ENCODE measurements around the gene LHFPL4. TPM values are rescaled to one million over a fixed set of nuclear protein-coding genes. Genes with fewer than 3 reads are reported as not detected.
"Not testable (repeated sequence)": the region's sequence is repeated elsewhere in the genome, so short reads cannot be mapped to it uniquely, and the experiment has no call there.

LHFPL4 gene
- total RNA-seq (2014; rRNA removed; shearing (Covaris generic)) = not detected in 2 replicates
- polyA plus RNA-seq (2015; cell fraction: cytosol; rRNA removed) = not detected in 2 replicates
- not detected in 2 replicates for polyA plus RNA-seq (2015; cell fraction: nucleus; rRNA removed)

- no peak for DNase-seq (ENCODE audit: low read depth)
These were observed at the start of gene LHFPL4 for GRCh38 chr3:9553021-9553947. LHFPL4 (minus strand) TSS chr3:9553822; CDS start chr3:9552679, 1,143 bp downstream.

GRCh38 chr3:9602620-9603019 lies 49.0 kb upstream of the LHFPL4 start:
- DNase-seq (ENCODE audit: low read depth) = no peak

DNA sequence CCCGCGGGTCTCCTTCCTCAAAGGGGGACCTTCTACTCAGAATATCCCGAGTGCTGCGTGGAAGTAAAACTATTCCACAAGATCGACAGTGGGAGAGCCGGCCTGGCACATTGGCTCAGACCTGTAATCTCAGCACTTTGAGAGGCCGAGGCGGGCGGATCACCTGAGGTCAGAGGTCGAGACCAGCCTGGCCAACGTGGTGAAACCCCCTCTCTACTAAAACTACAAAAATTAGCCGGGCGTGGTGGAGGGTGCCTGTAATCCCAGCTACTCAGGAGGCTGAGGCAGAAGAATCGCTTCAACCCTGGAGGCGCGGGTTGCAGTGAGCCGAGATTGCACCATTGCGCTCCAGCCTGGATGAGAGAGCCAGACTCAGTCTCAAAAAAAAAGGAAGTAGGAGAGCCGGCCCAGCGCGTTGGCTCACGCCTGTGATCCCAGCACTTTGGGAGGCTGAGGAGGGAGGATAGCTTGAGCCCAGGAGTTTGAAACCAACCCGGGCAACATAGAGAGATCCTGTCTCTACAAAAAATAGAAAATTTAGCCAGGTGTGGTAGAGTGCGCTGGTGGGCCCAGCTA lies 47.5 kb upstream of the LHFPL4 start:
- not testable (repeated sequence) for DNase-seq (ENCODE audit: low read depth)

GRCh38 chr3:9600597-9600996 lies 47.0 kb upstream of the LHFPL4 start:
- DNase-seq (ENCODE audit: low read depth) = no peak

GRCh38 chr3:9598783-9599387 lies 45.3 kb upstream of the LHFPL4 start:
- DNase-seq (ENCODE audit: low read depth) = no peak

- no peak for DNase-seq (ENCODE audit: low read depth)
These were observed 42.3 kb upstream of the LHFPL4 start for GRCh38 chr3:9595877-9596276.

- DNase-seq (ENCODE audit: low read depth) = not testable (repeated sequence)
These were observed 38.2 kb upstream of the LHFPL4 start for GRCh38 chr3:9591781-9592180.

- no peak for DNase-seq (ENCODE audit: low read depth)
These were observed 36.7 kb upstream of the LHFPL4 start for GRCh38 chr3:9590282-9590791.

DNA sequence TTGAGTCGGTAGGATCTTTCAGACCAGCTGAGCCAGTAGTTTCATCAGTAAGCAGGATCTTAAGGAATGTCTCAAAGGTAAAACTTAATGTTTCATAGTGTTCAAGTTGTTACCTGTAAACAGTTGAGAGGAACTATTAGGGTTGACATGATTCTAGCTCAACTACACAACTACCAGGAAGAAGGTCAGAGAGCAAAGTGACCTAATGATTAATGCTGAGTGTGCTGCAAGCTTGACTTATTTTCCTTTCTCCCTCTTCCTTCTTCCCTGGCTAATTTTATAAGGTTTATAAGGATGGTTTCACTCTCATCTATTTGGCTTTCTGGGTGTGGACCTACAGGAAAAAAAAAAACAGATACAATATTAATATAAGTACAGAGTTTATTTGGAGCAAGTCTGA lies 30.2 kb upstream of the LHFPL4 start:
- DNase-seq (ENCODE audit: low read depth) = no peak

- no peak for DNase-seq (ENCODE audit: low read depth)
These were observed 29.7 kb upstream of the LHFPL4 start for GRCh38 chr3:9583371-9583770.

DNA sequence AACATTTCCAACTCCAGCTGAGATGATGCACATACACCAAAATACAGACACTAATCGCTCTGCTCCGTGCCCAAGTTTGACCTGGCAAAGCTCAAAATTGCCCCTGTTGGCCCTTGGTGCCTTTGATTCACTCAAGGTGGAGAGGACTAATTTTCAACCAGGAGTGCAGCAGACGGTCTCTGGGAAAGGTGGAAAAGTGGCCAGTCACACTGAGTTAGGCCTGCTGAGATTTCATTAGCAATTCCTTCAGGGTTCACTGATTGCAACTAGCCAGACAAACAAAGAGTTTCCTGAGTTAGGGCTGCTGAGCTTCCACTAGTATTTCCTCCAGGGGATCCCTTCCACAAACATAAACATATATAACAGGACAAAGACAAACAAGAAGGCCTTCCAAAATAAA lies 28.7 kb upstream of the LHFPL4 start:
- DNase-seq (ENCODE audit: low read depth) = no peak

DNA sequence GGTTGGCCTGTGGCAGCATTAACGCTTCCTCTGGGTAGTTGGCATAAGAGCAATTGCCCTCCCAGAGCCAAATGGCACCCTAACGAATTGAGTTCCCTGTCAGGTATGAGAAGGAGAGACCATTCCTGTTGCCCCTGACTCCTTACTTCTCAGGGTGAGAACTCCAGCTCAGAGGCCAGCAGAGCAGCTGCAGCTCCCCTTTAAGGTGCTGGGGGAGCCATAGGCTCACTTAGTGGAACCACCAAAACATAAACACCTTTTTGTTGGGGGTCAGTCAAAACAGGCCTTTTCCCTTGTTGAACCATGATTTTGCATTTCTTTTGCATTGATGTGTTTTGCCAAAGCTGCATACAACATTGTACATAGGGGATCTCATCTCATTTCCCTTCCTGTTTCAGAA lies 28.1 kb upstream of the LHFPL4 start:
- no peak for DNase-seq (ENCODE audit: low read depth)

- no peak for DNase-seq (ENCODE audit: low read depth)
These were observed 15.4 kb upstream of the LHFPL4 start for GRCh38 chr3:9569054-9569453.

DNA sequence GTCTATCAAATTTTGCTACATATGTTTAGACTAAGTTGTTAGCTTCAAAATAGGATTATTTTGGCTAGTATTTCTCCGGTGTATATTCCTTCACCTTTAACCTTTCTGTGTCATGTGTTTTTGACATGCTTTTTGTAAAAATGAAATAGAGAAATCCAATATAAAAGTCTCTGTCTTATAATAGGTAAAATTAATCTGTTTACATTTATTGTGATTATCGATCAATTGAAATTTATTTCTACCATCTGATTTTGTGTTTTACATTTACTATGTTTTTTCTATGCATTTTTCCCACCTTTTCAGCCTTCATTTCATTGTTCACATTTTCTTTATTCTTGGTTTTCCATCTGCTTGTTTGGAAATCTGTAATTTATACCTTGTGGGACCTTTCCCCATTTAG lies 11.7 kb upstream of the LHFPL4 start:
- DNase-seq (ENCODE audit: low read depth) = no peak

DNA sequence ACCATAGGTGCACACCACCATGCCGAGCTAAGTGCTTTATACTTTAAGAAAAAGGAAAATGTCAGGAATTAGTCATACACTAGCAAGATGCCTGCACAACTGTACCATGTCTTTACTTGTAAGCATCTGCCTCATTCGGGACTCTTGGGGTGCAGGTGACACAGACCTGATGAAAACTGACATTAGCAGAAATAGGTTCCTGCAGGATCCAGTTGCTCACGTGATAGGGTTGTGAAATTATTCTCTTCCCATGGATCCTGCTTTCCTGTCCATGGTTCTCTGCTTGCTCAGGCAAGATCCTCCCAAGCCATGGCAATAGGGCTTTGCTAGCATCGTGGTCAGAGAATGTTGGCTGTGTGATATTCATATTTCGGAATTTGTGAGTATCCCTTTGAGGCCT lies 10.2 kb upstream of the LHFPL4 start:
- DNase-seq (ENCODE audit: low read depth) = no peak

- not testable (repeated sequence) for DNase-seq (ENCODE audit: low read depth)
These were observed 6.4 kb upstream of the LHFPL4 start for GRCh38 chr3:9560056-9560455.

- no peak for DNase-seq (ENCODE audit: low read depth)
These were observed 409 bp upstream of the LHFPL4 start for GRCh38 chr3:9553948-9554513.

GRCh38 chr3:9552252-9552999 lies 1.2 kb downstream of the LHFPL4 start:
- DNase-seq (ENCODE audit: low read depth) = peak; percentile 12

GRCh38 chr3:9550999-9551398 lies 2.6 kb downstream of the LHFPL4 start:
- DNase-seq (ENCODE audit: low read depth) = no peak

- DNase-seq (ENCODE audit: low read depth) = no peak
These were observed 4.0 kb downstream of the LHFPL4 start for GRCh38 chr3:9549600-9549999.

DNA sequence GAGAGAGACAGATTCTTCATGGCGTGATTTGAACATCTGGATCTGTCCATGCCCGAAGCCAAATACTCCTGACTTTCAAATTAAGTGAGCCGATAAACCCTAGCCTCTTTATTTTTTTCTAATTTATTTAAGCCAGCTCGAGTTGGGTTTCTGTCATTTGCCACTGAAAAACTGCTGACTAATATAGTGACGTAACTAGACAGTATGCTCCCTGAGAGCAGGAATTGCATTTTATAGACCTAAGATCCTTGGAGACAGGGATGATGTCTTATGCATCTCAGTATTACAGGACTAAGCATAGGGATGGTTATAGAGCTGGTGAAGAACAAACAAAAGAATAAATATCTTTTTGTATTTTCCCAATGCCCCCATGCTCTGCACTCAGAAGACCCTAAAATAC lies 4.6 kb downstream of the LHFPL4 start:
- no peak for DNase-seq (ENCODE audit: low read depth)

All from HT1080 (cell line).